SW480 (cell line): ENCODE results near the gene CCL14.
A peak's percentile ranks its signal among the peaks of the same experiment; 100 is the strongest.
"Not testable (repeated sequence)": the region's sequence is repeated elsewhere in the genome, so short reads cannot be mapped to it uniquely, and the experiment has no call there.

Experiments
- DNase-seq: peaks from one replicate; pipeline ENCODE4 v3.0.0-alpha.2; 2016; ENCODE audit warnings: low spot score

The CCL14 gene

DNA sequence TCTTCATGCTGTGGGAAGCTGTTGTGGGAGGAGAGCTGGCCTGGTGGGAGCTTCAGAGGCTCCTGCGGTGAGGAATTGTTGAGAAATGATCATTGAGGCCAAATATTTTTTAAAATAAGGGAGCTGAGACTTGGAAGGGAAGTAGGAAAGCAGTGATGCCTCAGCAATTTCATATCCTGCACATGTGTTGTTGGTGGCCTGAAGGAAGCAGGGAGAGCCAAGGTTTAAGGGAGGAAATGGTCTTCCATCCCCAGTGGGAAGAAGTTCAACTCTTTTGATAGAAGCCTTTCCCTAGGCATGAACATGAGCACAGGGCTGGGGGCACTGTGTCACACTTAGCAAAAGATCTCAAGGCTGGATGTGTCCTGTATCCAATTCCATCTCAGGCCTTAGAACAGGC, at the start of gene CCL14:
TSS of gene CCL14 (minus strand) at position 87 of the 400 bp plus-strand sequence. CDS start at position 7, 80 bp downstream.
- no peak for DNase-seq

DNA sequence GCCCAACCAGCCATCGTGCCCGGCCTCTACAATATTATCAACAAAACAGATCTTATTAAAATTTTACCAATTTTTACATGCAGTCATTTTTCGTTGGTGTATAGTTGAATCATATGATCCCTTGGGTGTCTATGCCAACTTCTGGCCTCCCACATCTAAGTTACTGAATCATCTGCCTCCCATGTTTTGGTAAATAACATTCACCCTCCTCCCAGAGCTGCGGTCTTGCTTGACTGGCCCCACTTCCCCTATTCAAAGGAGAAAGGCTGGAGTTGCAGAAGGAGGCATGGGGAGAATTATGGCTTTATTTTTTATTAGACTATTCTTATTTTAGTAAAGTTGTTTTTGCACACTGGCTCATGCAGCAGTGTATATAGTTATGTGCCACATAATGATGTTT, 49.7 kb upstream of the CCL14 start:
- DNase-seq = no peak

DNA sequence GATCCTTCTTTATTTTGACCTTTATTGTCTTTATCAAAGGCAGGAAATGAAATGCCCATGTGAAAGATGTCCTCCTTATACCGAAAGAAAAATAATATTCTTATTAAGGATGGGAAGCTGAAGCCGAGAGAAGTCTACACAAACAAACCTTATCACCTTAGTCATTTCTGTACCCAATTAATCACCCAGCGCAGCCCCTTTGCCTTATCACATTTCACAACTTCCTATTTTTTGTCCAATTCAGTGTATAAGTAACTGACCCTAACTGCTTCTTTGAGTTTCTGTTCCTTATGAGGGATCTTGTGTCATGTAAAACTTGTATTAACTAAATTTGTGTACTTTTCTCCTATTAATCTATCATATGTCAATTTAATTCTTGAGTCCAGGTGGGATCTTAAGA, 47.6 kb upstream of the CCL14 start:
- DNase-seq = no peak

DNA sequence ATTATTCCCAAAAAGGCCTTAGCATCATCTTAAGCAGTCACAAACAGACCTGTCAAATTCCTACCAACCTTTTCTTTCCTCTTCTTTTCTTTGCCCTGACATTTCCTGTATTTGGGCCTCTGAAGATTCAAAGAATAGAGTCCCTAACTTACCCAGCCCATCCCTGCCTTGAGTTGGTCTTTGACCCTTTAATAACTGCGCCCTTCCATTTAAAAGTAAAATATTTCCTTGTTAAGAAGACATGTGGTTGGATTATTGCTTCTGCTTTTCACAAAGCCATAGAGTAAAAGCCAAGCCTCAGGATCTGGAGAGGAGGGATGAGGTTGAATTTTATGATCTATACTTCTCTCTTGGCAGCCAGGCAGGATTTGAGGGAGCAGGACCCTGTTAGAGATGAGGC, 44.4 kb upstream of the CCL14 start:
- DNase-seq = no peak

DNA sequence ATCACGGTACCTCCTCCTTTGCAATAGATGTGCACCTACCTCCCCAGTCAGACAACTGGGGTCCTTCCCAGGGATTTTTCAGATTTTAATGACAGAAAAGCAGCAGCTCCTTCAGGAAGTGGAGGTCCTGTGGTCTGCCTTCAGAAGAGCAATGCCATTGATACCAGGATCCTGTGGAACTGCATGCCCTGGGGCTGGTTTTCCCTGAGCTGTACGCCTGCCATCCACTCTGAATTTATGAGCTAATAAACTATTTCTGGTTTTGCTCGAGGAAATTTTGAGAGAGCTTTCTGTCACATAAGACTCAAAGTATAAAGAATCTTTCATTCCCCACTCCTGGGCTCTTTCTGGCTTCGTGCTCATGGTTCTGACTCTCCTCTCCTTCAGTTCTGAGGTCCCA, 41.2 kb upstream of the CCL14 start:
- DNase-seq = no peak

DNA sequence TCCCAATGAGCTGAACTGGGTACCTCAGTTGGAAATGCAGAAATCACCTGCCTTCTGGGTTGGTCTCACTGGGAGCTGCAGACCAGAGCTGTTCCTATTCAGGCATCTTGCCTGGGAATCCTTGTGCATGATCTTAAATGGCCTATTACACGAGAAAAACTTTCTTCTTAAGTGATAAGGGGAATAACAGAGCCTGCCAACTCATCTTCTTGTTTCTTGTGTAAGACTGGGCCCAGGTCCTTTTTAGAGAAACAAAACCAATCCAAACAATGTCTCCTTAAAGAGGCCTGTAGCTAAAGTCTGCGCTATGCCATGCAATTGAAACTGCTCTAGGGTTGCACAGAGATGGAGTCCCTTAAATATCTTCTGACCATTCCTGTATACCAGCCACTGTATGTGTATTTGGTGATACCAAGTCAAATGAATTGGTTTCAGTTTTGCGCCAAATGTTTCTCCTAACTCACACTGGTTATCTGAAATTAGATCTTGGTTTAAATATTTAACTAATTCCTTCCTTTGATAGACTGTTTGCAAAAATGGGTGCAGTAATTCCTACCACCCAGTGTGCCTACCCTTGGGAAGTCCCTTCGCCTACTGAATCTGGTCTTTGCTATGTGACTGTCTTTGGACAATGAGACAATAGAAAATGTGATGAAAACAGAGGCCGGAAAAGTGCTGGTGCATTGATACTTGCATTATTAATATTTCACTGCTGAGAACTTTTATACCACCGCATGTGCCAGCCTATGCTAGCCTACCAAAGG, 37.8 kb upstream of the CCL14 start:
- DNase-seq = no peak

DNA sequence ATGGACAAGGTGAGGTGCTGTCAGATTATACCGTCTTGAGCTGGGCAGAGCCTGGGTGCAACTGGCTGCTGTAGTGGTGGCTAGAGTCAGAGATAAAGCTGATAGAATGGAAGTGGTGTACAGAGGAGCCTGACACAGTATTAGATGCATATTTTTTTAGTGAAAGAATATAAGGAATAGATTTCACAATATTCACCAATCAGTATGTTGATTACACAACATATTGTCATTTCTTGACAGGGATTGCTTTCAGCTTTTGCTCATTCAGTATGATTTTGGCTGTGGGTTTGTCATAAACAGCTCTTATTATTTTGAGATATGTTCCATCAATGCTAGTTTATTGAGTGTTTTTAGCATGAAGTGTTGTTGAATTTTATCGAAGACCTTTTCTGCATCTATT, 32.9 kb upstream of the CCL14 start:
- DNase-seq = no peak

DNA sequence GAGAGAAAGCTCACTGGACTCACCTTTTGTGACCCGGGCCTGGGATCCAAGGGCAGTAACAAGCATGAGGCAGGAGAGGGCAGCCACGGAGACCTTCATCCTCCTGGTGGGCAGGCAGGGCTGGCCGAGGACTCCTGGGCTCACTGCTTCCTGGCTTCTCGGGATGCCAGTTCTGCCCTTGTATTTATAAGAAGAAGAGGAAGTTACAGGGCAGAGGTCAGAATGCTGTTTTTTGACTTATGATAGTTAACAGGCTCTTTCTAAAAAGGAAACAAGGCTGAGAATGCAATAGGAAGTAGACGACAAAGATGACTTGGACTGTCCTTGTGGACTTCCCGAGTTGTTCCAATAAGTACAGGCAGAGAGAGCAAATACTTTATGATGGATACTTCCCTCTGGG, 31.3 kb upstream of the CCL14 start, which contains the start of gene CCL23:
TSS of gene CCL23 (minus strand) at position 174 of the 400 bp plus-strand sequence. CDS start at position 99, 75 bp downstream.
- no peak for DNase-seq

DNA sequence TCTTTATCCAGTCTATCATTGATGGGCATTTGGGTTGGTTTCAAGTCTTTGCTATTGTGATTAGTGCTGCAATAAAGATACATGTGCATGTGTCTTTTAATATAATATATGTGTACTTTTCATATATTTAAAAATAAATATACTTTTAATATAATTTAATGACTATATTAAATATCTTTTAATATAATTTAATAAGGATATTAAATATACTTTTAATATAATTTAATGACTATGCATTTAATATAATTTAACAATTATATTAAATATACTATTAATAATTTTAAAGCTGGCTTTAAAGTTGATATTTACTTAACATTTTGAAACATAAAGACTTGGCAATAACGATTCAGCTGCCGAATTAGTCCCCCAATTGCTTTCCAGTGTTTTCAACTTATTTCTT, 30.0 kb upstream of the CCL14 start:
- no peak for DNase-seq

DNA sequence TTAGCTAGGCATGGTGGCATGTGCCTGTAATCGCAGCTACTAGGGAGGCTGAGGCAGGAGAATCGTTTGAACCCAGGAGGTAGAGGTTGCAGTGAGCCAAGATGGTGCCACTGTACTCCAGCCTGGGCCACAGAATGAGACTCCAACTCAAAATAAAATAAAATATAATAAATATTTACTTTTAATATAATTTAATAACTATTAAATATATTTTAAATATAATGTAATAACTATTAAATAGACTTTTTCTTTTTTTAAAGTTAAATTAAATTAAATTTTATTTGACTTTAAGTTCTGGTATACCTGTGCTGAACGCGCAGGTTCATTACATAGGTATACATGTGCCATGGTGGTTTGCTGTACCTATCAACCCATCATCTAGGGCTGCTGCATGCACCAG, 29.4 kb upstream of the CCL14 start:
- DNase-seq = not testable (repeated sequence)

DNA sequence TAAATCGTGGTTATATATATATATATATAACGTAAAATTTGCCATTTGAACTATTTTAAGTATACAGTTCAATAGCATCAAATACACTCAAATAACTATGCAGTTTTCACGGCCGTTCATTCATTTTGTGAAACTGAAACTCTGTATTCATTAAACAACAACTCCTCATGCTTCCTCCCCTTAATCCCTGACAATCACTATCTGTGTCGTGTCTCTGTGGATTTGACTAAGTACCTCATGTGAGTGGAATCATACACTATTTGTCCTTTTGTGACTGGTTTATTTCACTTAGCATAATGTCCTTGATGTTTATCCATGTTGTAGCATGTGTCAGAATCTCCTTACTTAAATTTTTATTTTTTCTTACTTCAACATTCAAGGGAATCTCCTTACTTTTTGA, 28.4 kb upstream of the CCL14 start:
- no peak for DNase-seq

DNA sequence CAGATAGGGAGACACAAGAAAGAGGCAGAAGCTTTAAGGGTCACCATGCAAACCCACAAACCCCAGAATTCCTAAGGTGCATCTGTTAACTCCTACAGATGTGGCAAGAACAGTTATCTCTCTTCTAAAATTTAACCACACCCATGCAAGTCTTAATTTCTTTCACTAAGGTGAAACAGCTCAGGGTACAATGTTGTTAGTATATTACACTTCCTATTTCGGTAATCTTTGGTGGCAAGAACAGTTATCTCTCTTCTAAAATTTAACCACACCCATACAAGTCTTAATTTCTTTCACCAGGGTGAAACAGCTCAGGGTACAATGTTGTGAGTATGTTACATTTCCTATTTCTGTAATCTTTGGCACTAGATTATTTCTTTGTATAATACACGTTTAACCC, 24.7 kb upstream of the CCL14 start:
- no peak for DNase-seq

DNA sequence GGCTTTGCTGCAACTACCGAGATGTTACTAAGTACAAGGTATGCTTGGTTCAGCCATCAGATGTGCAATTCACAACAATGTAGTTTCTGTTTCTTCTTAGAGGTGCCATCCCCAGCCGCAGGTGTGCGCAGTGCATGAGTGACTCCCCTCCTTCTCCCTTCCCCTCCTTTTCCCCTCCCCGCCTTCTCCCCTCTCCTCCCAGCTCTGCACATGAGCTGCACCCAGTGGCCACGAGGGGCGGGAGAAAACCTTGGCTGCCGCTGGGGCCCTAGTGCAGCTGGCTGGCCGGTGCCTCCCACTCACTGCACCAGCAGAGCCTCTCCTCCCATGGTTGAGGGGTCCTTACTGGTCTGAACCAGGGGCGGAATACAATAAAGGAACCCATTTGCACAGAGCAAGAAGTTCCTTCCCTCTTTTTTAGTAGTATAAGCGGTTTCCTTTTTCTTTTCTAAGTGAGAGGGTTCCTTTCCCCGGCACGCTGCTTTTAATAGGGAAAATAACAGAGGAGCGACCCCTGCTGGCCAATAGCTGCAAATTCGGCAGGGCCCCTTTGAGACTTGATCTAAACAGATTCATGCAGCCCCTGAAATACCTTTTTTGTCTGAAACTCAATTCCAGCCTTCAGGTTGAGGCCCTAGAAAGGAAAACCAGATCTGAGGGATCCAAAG, 22.6 kb upstream of the CCL14 start:
- DNase-seq = no peak

DNA sequence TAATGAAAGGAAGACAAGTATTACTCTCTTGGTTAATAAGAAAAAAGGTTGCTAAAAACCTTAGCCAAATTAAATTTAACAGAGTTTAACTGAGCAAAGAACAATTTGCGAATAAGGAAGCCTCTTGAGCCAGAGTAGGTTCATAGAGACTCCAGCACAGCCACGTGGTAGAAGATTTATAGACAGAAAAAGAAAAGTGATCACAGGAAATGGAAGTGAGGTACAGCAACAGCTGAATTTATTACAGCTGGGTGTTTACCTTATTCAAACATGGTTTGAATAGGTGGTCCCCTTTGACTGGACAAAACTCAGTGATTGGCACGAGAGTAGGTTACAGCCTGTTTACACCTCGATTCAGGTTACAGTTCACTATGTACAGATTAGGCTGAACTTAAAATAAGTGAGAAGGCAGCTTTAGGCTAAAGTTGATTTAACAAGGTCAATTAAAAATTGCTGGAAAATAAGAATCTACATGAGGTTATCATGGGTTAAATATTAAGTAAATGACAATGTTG, 18.1 kb upstream of the CCL14 start:
- DNase-seq = no peak

DNA sequence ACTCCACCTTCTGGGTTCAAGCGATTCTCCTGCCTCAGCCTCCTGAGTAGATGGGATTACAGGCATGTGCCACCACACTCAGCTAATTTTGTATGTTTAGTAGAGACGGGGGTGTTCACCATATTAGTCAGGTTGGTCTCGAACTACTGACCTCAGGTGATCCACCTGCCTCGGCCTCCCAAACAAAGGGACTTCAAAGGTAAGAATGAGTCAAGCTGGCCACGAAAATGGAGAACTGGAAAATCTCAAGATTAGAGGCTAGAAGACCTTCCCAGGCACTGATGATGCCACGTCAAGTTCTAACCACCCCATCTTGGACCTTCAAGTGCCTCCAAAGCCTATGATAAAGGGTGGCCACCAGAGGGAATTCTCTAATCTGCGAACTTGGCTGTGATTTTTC, 16.1 kb upstream of the CCL14 start:
- no peak for DNase-seq

DNA sequence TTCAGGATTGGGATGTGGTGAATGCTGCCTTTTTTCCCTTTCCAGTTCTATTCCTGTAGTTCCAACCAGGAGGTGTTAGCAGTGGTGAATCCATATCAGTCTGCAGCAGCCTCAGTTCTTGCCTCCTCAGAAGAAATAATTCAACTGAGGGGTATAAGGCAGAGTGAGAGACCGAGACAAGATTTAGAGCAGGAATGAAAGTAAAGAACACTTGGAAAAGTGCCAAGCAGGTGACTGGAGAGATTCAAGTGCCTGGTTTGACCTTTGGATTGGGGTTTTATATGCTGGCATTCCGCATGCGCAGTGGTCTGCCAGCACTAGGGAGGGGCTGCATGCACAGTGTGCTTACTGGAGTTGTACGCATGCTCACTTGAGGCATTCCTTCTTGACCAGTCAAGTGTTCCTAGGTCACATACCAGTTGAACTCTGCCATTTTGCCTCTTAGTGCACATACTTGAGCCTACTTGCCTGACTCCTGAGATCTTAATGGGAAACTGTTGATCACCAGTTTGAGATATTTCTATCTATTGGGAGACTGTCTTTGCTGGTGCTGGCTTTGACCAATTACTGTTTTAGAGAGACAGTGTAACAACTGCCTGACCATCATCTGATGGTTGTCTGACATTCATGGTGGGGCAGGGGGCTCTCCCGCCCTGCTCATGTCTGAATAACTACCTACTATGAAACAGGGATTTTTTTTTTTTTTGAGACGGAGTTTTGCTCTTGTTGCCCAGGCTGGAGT, 15.5 kb upstream of the CCL14 start:
- peak; percentile 86 for DNase-seq

DNA sequence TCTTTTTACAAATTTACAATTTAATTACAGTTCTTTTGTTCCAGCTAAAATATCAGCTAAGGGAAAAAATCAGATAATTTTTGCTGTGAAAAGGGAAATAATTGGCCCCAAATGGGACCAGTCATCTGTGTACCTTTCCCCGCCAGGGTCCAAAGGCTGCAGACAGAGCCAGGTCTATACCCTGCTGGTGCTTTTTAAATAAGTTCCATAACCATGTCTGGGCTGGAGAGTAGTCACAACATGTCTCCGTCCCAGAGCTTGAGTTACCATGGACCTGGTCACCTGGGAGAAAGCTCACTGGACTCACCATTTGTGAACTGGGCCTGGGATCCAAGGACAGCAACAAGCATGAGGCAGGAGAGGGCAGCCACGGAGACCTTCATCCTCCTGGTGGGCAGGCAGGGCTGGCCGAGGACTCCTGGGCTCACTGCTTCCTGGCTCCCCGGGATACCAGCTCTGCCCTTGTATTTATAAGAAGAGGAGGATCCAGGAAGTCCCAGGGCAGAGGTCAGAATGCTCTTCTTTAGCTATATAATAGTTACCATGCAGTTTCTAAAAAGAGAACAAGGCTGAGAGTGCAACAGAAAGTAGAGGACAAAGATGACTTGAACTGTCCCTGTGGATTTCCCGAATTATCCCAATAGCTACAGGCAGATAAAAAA, 14.7 kb upstream of the CCL14 start, which contains the start of gene CCL15:
TSS of gene CCL15 (minus strand) at position 444 of the 662 bp plus-strand sequence. CDS start at position 383, 61 bp downstream.
- no peak for DNase-seq

DNA sequence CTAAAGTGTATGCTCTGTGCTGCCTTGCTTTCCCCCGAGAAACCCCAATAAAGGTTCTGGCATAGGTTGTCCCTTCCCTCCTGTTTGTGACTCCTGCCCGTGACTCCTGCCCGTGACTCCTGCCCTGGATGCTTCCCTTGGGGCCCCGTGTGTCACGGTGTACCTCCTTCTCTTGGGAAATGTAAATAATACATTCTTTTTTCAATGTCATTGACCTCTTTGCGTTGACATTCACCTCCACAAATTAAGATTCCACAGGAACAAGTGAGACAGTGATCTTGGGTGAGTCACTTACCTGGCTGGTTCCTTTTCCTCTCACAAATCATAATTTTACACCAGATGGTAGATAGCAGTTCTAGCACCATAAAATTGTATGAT, 14.2 kb upstream of the CCL14 start:
- DNase-seq = no peak

DNA sequence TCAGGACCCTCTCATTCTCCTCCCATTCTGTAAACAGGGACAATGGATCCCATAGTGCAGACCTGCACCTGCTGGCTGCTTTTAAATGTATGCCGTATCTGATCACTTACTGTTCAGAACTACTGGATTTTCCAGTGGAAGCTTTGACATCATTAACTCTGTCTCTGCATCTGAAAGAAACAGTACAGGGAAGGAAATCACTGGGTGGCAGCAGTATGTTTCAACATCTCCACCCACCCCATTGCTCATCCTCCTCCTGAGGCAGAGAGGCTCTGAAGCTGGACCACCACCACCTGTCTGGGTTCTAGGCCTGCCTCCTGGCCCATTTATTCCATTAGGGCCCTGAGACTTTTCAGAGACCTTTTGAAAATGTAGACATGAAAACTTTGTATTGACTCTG, 12.2 kb upstream of the CCL14 start:
- no peak for DNase-seq

DNA sequence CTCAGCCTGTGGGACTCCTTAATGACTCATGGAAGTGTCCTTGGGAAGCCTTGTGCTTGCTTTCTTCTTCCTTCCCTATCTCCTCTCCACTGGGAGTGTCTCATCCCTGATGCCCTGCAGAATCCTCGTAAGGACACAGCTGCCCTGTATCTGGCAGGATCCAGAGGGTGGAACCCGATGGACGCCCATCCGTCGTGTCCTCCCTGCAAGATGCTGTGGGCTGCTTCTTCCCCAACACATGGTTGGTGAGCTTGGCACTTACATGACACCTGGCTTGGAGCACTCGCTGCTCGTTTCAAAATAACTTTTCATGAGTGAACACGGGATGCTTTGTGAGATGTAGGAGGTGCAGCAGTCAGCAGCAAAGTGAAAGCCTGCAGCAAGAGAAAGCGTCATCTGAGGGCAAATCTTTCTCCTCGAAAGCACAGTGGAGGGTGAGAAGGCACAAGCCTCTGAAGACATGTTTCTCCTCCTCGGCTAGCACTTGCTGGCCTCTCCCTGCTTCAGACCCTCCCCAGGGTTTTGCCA, 11.6 kb upstream of the CCL14 start:
- no peak for DNase-seq

DNA sequence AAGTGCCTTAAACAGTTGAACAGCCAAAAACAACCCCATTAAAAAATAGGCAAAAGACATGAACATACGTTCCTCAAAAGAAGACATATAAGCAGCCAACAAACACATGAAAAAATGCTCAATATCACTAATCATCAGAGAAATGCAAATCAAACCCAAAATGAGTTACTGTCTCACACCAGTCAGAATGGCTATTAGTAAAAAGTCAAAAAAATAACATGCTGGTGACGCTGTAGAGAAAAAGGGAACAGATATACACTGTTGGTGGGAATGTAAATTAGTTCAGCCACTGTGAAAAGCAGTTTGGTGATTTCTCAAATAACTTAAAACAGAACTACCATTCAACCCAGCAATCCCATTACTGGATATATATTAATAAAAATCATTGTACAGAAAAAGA, 8.8 kb upstream of the CCL14 start:
- not testable (repeated sequence) for DNase-seq

DNA sequence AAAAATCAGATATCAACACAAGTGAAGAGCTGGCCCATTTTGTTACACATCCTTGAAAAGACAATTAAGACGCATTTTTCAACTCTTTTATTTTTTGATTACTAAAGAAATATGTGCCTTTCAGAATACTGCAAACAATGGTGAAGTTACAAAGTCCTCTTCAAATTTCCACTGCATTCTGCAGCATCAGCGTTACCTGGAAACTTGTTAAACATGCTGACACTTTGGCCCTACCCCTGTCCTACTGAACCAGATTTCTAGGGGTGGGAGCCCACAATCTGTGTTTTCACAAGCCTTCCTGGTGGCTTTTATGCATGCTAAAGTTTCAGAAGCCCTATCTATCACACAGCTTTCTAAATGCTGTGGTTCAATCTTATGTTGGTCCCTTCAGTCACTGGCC, 4.5 kb upstream of the CCL14 start:
- DNase-seq = no peak
